Fibroblast of skin of left biceps (primary cell): ENCODE measurements around the gene CNTN2.

Experiments
- DNase-seq, 2 experiments: peaks; one replicate each; pipeline ENCODE4 v3.0.0-alpha.2; 2013; ENCODE audit warnings: low read depth in 2 of 2

CNTN2 gene

GRCh38 chr1:205127646-205128045 is 84.6 kb downstream of the CNTN2 start:
- DNase-seq = no peak
